HUES64 (cell line): ENCODE measurements around the gene SLC25A6.

Source experiments
- H3K27ac ChIP-seq: 2 replicates; pipeline ENCODE4 v1.7.0; 2013; ENCODE audit warnings: low read depth, low read length, inconsistent platforms
- H3K27me3 ChIP-seq: 2 replicates; pipeline ENCODE4 v1.6.1; 2013; ENCODE audit warnings: mild to moderate bottlenecking, low read length; ENCODE audit not compliant: insufficient read depth
- H3K36me3 ChIP-seq: 2 replicates; pipeline ENCODE4 v1.6.1; 2013; ENCODE audit warnings: mild to moderate bottlenecking, low read length; ENCODE audit not compliant: insufficient read depth
- H3K4me1 ChIP-seq: 2 replicates; pipeline ENCODE4 v1.6.1; 2013; ENCODE audit warnings: mild to moderate bottlenecking, low read length, moderate library complexity; ENCODE audit not compliant: insufficient read depth
- H3K4me3 ChIP-seq: 2 replicates; pipeline ENCODE4 v1.5.1; 2013; ENCODE audit warnings: mild to moderate bottlenecking, low read length, moderate library complexity
- H3K9ac ChIP-seq: 2 replicates; pipeline ENCODE4 v1.6.1; 2013; ENCODE audit warnings: mild to moderate bottlenecking, low read depth, low read length
- H3K9me3 ChIP-seq: 2 replicates; pipeline ENCODE4 v1.6.1; 2013; ENCODE audit warnings: low read depth, low read length; ENCODE audit not compliant: insufficient read depth
- WGBS: fragments of 150-250, 120-280 bp; methylation state at CpG from one replicate; pipeline ENCODE4 v1.1.7; 2013; ENCODE audit warnings: missing lambda C conversion rate; 5-methylcytosine and 5-hydroxymethylcytosine counted together

SLC25A6 gene

DNA sequence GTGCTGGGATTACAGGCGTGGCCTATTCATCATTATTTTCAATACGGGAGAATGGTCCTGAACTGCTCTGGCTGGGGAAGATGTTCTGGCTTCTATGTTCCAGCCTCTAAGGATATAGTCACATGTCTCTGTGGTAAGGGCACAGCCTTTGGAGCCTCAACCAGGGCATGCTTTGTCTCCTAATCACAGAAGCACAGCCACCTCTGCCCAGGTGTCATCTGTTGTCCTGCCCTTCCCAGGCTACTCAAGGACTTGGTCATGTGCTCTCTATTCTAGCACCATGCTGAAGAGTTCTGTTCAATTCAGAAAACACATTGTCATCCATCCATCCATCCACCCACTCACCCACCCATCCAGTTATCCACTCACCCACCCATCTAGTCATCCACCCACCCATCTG lies 31.3 kb upstream of the SLC25A6 start:
- H3K36me3 ChIP-seq = peaks cover 88% of the 10 kb centered on the region
- no peaks in the 10 kb centered on the region for H3K4me1 ChIP-seq
- H3K9ac ChIP-seq = no peak overlapping the region
- H3K4me3 ChIP-seq = no peak overlapping the region
- H3K27ac ChIP-seq = no peak overlapping the region
- 100% methylated on average over 2 of the region's 2 CpGs for WGBS
- H3K9me3 ChIP-seq = peaks cover 20% of the 10 kb centered on the region
- no peaks in the 10 kb centered on the region for H3K27me3 ChIP-seq

- peaks cover 89% of the 10 kb centered on the region for H3K36me3 ChIP-seq
- H3K9ac ChIP-seq = no peak overlapping the region
- no peak overlapping the region for H3K27ac ChIP-seq
- H3K9me3 ChIP-seq = peaks cover 22% of the 10 kb centered on the region
- H3K27me3 ChIP-seq = no peaks in the 10 kb centered on the region
- no peaks in the 10 kb centered on the region for H3K4me1 ChIP-seq
- H3K4me3 ChIP-seq = no peak overlapping the region
- 94% methylated on average over 4 of the region's 4 CpGs for WGBS
Observed at GRCh38 chrX:1422135-1422465, 30.2 kb upstream of the SLC25A6 start.

DNA sequence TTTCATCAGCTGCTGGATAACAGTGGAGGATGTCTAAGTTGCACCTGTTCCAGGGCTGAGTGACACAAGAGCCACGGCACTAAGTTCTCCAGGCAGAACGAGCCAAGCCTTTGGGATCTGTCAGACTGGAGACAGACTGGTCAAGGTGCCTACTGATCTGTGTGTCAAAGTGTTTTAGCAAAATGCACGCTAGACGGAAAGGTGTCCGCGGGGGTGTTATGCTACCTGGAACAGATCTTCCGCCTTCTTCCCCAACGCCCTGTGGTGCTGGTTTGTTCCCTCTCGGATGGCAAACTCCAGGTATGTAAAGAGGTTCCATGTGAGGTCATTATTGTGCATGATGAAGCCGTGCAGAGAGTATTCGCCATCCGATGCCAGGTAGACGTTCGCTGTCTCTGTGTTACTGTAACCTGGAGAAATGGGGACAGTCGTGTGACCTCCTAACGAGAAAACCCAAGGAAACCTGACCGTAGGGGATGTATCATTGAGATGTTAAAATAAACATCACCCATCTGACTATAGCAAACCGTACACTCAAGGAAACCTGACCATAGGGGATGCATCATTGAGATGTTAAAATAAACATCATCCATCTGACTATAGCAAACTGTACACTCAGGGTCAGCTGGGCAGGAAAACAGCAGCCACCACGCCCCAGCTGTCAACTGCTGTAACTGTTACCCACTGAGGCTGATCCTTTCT lies 29.7 kb upstream of the SLC25A6 start:
- H3K9ac ChIP-seq = no peak overlapping the region
- 95% methylated on average over 18 of the region's 19 CpGs for WGBS
- H3K9me3 ChIP-seq = peaks cover 22% of the 10 kb centered on the region
- peaks cover 91% of the 10 kb centered on the region for H3K36me3 ChIP-seq
- no peak overlapping the region for H3K27ac ChIP-seq
- H3K27me3 ChIP-seq = no peaks in the 10 kb centered on the region
- no peaks in the 10 kb centered on the region for H3K4me1 ChIP-seq
- H3K4me3 ChIP-seq = no peak overlapping the region

GRCh38 chrX:1420371-1420770 lies 28.5 kb upstream of the SLC25A6 start:
- Histone ChIP-seq H3K27me3 (no peaks in the 10 kb centered on the region), H3K36me3 (peaks cover 90% of the 10 kb centered on the region), H3K9ac (no peak overlapping the region), H3K27ac (no peak overlapping the region), H3K4me1 (no peaks in the 10 kb centered on the region), H3K9me3 (peaks cover 22% of the 10 kb centered on the region), H3K4me3 (no peak overlapping the region)
- WGBS = 79% methylated on average over 13 of the region's 14 CpGs

- H3K36me3 ChIP-seq = peaks cover 84% of the 10 kb centered on the region
Observed at GRCh38 chrX:1419545-1420355, 27.8 kb upstream of the SLC25A6 start.

GRCh38 chrX:1418901-1419544 lies 27.1 kb upstream of the SLC25A6 start:
- H3K27ac ChIP-seq = peak overlapping the region; percentile 26; the same call in 1 of the 2 replicates
- H3K36me3 ChIP-seq = peaks cover 82% of the 10 kb centered on the region
- H3K4me3 ChIP-seq = no peak overlapping the region
- 87% methylated on average over 29 of the region's 29 CpGs for WGBS
- peaks cover 18% of the 10 kb centered on the region for H3K9me3 ChIP-seq
- H3K4me1 ChIP-seq = no peaks in the 10 kb centered on the region
- H3K9ac ChIP-seq = no peak overlapping the region
- H3K27me3 ChIP-seq = no peaks in the 10 kb centered on the region

More at GRCh38 chrX:1419545-1420355, 27.8 kb upstream of the SLC25A6 start:
- peak overlapping the region; percentile 26; the same call in 1 of the 2 replicates for H3K27ac ChIP-seq
- no peak overlapping the region for H3K9ac ChIP-seq
- H3K27me3 ChIP-seq = no peaks in the 10 kb centered on the region
- no peaks in the 10 kb centered on the region for H3K4me1 ChIP-seq
- peaks cover 18% of the 10 kb centered on the region for H3K9me3 ChIP-seq
- 84% methylated on average over 19 of the region's 19 CpGs for WGBS
- H3K4me3 ChIP-seq = no peak overlapping the region

DNA sequence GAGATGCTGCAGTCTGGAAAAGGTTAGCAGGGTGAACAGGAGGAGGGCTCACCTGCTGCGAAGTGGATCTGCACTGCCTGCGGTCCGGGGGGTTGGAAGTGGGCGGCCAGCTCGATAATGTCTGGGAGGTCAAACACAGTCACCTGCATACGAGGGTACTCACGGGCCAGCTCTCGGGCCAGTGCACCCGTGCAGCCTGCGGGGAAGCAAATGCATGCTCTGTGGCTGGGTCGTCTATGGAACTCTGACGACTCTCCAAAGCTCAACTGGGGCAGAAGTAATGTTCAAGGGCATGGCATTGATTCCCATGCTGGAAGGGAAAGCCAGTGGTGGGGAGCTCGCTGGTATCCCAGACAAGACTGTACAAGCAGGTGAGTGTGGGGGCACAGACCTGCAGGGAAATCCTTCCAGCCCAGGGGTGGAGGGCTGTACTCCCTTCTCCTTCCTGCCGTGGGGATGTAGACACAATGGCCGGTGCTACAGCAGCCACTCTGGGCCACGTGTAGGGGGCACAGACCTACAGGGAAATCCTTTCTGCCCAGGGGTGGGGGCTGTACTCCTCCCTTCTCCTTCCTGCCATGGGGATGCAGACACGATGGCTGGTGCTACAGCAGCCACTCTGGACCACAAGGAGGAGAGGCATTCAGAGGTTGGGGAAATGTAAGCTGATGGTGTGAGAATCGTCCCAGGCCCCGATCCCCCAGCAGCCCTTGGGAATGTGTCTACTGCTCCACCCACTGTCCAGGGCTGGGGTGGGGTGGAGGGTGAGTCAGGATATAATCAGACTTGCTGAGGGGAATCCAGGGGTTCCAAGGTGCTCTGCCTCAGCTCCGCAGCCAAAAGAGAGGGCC lies 26.2 kb upstream of the SLC25A6 start:
- Histone ChIP-seq H3K9me3 (peaks cover 17% of the 10 kb centered on the region), H3K27ac (no peak overlapping the region), H3K27me3 (no peaks in the 10 kb centered on the region), H3K9ac (no peak overlapping the region), H3K4me3 (no peak overlapping the region), H3K4me1 (no peaks in the 10 kb centered on the region), H3K36me3 (peaks cover 83% of the 10 kb centered on the region)
- 93% methylated on average over 20 of the region's 20 CpGs for WGBS

- peaks cover 9% of the 10 kb centered on the region for H3K9me3 ChIP-seq
- H3K27ac ChIP-seq = no peak overlapping the region
- no peaks in the 10 kb centered on the region for H3K27me3 ChIP-seq
- no peaks in the 10 kb centered on the region for H3K4me1 ChIP-seq
- H3K4me3 ChIP-seq = no peak overlapping the region
- 70% methylated on average over 14 of the region's 14 CpGs for WGBS
- H3K36me3 ChIP-seq = peaks cover 82% of the 10 kb centered on the region
- H3K9ac ChIP-seq = no peak overlapping the region
Observed at GRCh38 chrX:1416965-1417760, 25.2 kb upstream of the SLC25A6 start.

- no peaks in the 10 kb centered on the region for H3K4me1 ChIP-seq
- H3K4me3 ChIP-seq = no peak overlapping the region
- whole genome bisulfite sequencing = 76% methylated on average over 15 of the region's 15 CpGs
- peaks cover 81% of the 10 kb centered on the region for H3K36me3 ChIP-seq
- H3K27me3 ChIP-seq = no peaks in the 10 kb centered on the region
- no peak overlapping the region for H3K9ac ChIP-seq
- H3K9me3 ChIP-seq = peaks cover 4% of the 10 kb centered on the region; the same call in 1 of the 2 replicates
- H3K27ac ChIP-seq = no peak overlapping the region
Observed at GRCh38 chrX:1416327-1416784, 24.4 kb upstream of the SLC25A6 start.

DNA sequence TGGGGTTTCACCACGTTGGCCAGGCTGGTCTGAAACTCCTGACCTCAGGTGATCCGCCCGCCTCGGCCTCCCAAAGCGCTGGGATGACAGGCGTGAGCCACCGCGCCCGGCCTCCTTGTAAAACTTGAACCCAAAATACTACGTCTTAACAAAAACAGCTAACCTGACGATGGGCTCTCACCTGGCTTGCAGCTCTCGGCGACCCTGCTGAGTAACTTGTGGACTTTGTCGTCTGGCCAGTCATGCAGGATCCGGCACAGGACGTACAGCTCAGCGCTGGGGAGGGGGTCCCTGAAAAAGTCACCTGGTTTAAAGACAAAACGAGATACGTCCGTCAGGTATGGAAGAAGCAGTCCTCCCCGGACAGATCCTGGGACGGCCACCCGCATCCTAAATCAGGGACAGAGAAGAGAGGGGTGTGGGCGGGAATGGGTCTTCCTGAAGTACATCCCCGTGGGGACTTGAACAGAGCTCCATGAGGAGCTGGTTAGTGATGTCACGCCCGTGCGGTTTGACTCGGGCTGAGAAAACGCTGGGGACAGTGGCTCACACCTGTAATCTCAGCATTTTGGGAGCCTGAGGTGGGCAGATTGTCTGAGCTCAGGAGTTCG lies 20.7 kb upstream of the SLC25A6 start:
- Histone ChIP-seq H3K27me3 (no peaks in the 10 kb centered on the region), H3K4me3 (no peak overlapping the region), H3K9ac (no peak overlapping the region), H3K27ac (no peak overlapping the region), H3K36me3 (peaks cover 62% of the 10 kb centered on the region), H3K4me1 (no peaks in the 10 kb centered on the region), H3K9me3 (no peaks in the 10 kb centered on the region)
- 92% methylated on average over 31 of the region's 31 CpGs for WGBS
